GM03348 (cell line): ENCODE results near the gene NR3C1.
A peak's percentile ranks its signal among the peaks of the same experiment; 100 is the strongest.

Experiments used
- DNase-seq: peaks from one replicate; pipeline ENCODE4 v3.0.0; 2012; ENCODE audit warnings: low spot score

NR3C1 gene

DNA sequence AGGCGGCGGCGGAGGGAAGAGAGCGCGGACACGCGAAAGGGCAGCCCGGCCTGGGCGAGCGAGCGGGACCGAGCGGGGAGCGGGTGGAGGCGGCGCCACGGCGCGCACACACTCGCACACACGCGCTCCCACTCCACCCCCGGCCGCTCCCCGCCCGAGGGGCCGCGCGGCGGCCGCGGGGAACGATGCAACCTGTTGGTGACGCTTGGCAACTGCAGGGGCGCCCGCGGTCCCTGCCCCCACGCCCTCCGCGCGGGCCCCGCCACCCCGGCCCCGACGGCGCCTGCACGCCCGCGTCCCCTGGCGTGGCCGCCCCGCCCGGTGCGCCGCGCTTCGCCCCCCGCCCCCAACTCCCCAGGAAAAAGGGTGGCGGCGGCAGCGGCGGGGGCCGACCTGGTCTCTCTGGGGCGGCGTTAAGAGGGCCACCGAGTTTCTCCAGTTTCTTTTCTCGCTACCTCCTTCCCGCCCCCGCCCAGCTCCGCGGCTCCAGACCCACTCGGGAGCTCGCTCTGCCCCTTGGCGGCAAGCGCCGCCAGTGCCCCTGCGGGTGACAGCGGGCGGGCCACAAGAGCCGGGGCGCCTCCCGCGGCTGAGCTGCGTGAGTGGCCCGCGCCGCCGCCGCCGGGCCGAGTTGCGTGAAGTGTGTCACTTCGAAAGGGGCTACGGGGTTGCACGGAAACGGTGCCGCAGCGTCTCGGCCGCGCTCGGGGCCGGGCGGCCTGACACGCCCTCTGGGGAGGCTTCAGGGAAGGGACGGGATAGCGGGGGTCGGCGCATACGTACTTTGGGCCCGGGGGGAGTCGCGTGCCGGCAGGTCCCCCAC, at the start of gene NR3C1:
NR3C1 (minus strand) TSS at position 94 of the 823 bp plus-strand sequence. CDS start 2,847 bp downstream, outside the sequence.
- peak; percentile 94 for DNase-seq

DNA sequence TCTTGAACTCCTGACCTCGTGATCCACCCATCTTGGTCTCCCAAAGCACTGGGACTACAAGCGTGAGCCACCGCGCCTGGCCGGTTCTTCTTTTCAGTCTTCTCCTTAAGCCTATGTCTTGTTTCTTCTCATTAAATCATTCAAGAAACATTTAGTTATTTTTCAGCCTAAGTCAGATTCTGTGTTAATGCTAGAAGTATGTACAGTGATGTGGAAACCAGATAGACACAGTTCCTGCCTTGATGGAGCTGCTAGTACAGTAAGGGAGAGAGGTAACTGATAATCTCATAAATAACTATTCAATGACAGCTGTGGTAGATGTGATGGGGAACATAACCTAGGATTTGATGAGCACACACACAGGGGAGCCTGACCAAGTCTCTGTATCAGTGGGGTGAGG, 46.3 kb upstream of the NR3C1 start:
- DNase-seq = no peak

DNA sequence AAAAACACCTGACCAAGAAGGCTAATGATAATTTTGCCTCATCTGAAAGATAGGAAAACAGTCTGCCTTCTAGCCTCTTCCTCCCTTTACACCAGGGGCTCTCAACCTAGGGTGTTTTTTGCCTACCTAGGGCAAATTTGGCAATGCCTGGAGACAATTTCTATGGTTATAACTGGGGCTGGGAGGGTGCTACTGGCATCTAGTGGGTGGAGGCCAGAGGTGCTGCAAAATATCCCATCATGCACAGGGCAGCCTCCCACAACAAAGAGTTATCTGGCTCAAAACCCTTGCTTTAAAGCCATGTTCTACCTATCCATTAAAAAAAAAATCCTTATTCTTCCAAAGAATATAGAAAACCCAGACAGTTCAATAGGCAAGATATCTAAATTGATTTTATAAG, 45.0 kb upstream of the NR3C1 start:
- DNase-seq = no peak

DNA sequence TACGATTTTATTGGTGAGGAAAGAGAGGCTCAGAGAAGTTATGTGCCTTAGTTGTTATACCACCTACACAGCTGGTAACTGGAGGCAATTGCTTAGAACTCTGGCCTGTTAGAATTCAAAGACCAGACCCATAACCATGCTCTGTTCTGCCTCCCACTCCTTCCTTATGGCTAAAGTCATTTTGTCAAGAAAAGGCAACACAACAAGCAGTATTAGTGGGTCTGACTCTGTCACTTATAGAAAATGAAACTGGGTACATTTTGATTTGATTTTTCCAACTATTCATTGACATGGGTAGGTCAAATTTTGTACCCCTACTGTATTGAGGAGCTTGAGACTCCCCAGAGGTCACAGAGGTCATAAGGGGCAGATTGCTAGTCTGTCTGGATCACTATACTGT, 44.5 kb upstream of the NR3C1 start:
- no peak for DNase-seq

DNA sequence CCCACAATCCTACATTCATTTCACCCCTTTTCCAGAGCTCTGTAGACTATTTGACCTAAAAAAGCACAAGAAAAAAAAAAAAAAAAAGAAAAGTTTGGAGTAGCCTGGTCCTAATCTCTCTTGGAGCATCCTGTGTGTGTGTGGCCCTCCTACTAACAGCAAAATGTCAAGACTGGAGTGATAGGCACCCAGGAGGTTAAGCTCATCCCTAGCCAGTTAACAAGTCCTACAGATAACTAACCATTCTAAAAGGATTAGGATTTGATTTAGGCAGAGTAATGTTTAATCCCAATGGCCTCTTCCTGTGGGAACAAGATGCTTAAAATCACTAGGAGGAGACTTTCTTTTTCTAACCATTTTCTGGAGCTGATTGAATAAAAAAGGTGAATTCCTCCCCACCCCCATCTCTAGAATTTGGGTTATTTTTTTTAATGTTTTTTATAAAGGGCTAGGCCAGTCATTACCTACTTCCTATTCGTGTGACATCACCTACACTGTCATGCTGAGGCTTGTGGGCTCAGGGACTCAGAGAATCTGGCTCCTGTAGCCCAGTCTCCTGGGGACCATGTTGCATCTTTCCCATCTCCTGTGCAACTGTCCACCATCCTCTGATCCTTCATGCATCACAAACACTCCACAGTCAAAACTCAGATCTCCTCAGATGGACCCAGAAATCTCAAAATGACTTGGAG, 43.2 kb upstream of the NR3C1 start:
- DNase-seq = no peak

DNA sequence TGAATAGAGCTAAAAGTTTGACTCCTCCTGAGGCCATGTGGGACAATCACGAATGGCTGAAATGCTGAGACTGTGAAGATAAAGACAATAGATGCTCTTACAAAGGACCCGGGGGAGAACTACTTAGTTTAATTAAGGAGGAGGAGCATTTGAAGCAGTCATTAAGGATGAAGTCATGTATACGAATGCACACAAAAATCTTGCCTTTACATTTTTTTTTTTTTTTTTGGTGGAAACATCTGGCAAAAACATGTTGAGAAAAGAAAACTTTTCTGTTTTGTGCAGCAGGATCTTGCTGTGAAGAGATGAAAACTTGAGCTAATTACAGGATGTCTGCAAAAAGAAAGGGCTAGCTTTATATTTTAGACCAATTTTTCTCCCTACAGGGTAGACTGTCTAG, 42.3 kb upstream of the NR3C1 start:
- DNase-seq = no peak

DNA sequence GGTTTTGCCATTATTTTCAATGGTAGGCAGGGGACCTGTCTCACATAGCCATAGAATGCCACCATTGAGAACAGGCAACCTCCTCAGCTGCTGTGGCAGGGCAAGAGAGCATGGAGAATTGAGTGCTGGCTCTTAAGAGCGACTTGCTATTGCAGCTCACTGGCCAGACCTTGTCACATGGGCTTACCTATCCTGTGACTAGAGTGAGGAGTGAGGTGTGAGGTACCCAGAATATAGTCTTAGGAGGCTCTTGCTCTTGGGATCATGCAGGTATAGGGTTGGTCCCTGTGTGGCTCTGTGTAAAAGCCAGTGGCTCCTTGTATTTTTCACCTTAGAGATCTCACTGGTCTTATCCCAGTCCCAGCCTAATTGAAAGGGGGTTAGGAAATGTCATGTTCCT, 39.8 kb upstream of the NR3C1 start:
- DNase-seq = no peak

DNA sequence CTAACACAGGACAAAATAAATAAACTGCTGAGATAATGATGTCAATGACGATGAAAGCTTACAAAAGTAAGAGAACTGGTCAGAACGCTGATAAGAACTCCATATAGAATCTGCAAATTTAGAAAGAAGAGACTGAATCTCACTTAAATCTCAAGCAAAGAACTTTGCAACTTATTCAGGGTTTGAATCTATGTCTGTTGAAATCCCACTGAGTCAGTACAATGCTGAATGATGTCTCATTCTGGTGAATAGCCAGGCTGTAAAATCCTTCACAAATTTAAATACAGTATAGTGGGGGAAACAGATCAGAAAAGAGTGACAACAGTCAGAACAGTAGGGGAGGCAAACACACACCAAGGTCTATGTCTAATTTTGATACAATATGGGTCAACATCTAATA, 38.9 kb upstream of the NR3C1 start:
- peak; percentile 42 for DNase-seq

DNA sequence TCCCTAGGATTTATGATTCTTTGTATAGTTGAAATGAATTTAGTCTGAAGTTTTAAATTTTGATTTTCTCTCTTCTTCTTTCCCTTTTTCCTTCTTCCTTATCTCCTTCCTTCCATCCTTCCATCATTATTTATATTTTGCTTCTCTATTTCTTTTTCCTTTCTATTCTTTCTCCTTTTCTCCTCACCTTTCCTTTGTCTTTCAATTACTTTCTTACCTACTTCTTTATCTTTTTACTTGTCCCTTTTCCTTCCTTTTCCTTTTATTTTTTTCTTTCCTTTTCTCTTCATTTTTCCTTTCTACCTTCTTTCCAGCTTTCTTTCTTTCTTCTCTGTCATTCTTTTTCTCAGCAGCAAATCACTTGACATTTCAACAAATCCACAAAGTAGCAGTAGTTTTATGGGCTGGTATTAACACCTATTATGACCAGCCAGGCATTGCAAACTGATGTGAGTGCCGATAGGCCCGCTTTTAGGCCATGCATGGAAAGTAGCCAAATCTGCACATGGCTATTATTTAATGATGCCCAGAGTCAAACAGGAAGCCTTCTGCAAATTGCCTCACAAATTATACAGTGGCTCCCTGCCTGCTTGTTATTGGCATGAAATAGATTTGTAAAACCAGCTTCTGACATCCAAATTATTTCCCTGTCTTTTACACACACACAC, 37.1 kb upstream of the NR3C1 start:
- no peak for DNase-seq

DNA sequence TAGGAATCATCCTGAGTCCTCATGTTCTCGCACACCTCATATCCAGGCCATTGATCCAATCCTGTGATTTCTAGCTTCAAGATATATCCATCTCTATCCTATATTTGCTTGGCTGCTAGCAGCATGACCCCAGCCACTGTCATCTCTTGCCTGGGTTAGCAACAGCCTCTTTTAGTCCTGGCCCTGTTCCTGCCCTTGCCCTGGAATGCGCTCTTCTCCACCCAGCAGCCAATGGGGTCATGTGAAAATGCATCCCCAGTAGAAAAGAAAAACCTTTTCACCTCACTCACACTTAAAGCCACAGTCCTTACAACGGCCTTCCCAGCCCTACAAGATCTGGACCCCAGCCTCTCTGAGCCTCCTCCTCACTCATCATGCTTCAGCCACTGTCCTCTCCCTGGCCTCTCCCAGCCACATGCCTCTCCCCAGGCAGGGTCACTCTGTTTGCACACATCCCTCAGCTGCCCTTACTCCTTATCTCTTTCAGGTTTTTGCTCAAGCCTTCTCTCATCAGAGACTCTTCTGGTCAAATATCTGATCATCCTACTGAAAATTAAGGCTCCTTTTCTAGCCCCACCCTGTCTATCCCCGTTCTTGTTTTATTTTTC, 34.3 kb upstream of the NR3C1 start:
- no peak for DNase-seq

DNA sequence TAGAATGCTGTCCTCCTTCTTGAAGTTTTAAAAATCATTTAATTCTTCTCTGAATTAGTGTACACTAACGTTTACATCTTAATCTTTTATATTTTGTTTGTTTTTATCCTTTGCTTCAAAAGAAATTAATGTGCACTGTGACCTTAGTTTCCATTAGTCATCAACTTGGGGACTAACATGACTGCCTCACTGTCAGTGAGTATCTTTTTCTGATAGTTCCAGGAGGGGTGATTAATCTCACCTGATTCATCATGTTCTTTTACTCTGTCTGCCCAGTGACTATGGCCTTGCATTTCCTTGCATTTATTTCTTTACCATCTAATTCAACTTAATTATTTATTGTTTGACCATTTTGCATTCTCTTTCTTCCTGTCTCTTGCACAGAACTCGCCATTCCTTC, 33.4 kb upstream of the NR3C1 start:
- no peak for DNase-seq

DNA sequence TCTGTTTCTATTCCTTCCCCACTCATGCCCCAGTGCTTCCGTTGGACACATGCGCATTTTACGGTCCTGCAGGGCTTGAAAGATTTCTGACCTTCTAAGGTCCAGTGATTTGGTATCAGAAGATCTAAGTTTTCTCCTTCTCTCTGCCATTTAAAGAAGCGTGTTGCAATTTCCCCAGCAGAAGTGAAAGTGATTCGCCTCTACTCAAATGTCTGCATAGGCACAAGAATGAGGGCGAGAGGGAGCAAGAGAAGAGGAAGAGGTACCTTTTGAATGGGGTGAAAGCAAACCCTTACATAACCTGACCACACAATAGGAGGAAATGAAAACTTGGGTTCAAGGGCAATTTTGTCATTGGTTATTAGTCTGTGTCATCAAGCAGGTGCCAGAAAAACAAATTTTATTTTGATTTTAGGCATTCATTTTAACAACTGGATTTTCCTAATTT, 31.7 kb upstream of the NR3C1 start:
- DNase-seq = no peak

DNA sequence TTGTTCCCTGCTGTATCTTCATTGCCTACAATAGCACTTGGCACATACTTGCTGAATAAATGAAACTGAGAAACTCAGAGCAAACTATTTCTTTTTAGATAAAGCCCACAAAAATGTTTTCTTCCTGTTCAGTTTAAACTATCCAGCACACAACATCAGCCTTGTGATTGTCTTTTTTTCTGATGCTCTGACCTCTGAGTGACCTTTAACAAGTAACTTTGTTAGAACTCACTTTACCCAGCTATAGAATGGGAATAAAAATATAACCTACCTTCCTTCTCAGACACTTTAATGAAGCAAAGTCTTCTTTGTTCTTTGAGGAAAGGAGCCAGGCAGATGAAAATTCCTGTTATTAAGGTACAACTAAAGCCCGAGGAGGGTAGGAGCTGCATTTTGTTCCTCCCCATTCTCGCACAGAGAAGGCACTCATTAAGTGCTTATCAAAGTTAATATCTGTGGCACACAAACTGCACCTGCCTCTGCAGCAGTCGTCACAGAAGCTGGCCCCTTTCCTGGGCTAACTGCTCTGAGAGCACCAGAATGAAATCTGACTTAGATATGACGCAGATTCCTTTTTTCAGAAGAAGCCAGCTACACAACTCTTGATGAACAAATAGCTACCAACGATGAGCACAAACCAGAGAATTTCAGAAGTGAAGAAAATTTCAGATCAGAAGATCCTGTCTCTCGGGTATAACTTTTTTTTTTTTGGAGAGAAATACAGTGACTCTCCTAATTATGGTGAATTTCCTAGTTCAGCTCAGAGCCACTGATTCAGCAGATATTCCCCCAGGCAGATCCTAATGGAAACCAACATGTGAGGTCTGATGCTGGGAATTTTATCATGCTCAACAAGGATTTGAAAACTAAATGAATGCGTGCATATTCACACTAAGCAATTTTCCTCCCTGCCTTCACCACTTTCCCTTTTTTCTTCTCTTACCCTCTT, 31.0 kb upstream of the NR3C1 start:
- no peak for DNase-seq

DNA sequence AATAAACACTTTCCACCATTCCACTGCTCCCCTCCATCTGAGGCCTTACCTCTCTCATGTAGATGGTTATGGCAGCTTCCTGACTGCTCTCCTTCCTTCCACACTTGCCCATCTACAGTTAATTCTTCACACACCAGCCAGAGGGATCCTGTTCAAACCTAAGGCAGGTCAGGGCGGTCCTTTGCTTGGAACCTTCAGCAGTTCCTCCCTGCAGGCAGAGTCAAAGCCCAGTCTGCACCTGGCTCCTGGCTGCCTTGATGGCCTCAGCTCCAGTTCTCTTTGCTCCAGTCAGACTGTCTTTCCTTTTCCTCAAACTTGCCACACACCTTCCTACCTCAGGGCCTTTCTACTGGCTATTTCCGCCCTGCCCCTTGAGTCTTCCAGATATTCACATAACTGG, 30.2 kb upstream of the NR3C1 start:
- no peak for DNase-seq

DNA sequence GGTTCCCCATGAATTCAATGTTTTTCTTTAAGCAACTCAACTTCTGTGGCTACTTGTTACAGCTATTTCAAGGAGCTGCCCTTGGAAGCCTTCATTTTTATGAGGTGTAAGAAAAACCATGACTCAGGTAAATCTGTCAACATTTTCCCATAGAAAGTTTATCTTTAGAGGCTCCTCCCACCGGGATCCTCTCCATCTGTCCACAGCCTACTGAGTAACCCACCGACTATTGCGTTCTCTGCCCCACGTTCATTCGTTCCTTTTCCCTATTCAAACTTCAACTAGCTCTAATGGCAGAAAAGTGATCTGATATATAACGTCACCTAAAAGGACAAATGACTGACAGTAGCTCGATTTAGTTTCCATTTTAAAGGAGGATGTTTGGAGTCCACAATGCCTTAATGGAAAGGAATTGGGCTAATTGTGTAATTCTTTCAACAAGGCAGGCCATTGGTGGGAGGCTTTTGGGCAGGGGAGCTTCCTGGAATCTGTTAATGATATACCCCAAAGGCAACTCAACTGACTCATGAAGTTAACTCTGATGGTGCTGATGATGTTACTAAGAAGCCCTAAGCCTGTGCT, 29.3 kb upstream of the NR3C1 start:
- no peak for DNase-seq

DNA sequence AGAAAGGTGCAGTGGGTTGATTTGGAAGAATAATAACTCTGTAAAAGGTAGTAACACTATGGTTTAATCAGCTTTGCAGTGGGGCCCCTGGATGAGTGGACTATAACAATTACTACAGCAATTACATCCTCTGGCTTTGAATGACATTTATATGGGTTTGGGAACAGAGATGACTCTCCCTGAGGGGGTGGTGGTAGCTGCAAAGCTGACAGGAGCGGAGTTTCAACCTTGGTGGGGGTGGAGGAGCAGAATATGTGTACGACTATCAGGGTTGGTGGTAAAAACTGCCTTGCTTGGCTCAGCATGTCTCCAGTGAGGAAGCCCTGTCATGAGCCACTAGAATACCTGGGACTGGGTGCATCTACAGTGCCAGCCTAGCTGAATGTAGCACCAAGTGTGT, 28.3 kb upstream of the NR3C1 start:
- DNase-seq = no peak

DNA sequence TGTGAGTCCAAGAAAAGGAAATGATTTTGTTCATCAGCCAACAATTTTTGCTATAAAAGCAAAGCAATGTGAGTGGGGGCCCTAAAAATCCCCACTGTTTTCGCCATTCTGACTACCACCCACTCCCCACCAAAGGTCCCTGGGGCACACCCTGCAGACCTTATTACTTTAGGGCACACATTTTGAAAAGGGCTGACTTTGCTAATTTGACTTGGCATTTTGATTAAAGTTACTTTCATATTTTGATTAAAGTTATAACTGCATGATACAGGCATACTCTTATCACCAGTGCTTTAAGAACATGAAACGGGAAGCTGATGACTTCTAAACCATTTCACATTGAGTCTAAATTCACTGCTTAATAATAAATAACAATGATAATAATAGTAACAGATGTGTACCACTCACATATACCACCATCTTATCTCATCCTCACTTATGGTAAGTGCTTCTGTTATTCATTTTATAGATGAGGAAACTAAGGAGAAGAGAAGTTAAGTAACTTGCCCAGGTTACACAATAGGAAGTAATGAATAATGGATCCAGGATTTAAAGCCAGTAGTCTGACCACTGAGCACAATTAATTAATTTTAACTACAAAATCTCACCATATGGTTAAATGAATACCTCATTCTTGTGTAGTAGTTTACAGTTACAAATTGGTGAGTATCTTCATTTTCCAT, 25.4 kb upstream of the NR3C1 start:
- no peak for DNase-seq

DNA sequence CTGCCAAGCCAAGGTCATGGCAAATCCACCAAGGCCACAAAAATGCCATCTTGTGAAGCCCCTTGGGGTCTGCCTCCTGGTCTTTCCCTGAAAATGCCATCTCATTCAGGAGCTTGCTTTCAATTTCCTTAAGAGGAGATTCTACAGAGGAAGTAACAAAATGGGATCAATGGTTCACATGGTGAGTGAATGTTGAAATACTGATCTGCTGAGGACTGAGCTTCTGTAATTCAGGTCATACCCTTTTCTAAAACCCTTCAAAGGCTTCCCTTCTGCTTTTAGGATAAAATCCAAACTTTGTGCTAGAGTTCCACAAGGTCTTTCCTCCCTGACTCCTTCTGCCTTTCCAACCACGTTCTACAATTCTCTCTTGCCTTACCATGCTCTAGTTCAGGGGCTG, 24.7 kb upstream of the NR3C1 start:
- no peak for DNase-seq

DNA sequence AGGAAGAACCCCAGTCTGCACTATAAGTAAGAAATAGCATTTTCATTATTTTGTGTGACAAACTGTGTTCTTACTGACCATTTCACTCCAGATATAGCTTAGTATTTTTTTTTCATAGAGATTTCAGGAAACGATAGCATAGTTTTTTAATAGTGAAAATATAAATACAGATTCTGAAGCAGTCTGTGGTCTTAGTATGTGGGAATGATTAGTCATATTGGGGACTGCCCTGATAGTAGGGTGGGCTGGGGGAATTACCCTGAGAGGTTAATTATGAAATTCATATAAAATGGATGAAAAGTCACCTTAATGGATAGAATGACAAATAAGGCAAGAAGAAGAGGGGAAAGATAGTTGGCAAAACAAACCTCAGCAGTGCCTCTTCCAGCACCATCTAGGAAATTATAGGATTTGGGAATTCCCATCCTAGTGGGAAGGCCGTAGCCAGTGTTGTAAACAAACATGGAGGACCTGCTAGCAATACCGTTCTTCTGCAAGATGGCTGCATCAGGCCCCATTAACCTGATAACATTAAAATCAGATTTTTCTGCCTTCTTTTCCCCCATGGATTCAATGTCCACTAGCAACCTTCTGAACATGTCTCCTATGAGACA, 23.7 kb upstream of the NR3C1 start:
- DNase-seq = no peak

DNA sequence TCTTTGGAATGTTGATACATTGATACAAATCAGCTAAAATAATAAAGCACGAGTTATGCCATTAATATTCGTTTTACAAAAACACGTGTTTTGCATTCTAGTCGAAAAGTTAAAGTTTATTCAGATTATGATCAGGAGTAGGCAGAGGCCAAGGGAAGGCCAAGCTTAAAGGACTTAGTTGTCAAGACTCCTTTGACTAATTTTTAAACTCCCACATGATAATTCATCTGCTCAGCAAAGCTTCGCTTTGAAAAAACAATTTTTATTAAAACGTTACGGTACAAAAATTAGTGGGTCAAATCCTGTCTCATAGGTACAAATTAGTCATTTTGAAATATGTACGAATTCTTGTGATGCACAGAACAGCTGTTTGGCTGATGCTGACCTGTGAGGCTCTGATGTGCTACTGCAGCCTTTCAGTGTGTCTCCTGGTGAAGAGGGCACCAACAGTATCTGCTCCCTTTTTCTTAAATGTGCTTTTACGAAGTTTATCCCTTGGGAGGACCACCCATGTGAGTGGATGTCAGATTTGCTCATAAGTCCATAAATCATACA, 23.0 kb upstream of the NR3C1 start:
- no peak for DNase-seq
